ENCODE results near the gene CACTIN.

GRCh38 chr19:3618144-3618810 lies 8.3 kb downstream of the CACTIN start:
- TF ChIP-seq ZNF274 (IDR thresholded peaks at IDR 0.05; ENCODE audit: low read depth, low read length) (no peak), YY1 (IDR thresholded peaks at IDR 0.05; ENCODE audit: insufficient read depth, insufficient read length) (no peak)
